HepG2 (cell line): ENCODE data around the gene SLC35B2. TPM values are rescaled to one million over a fixed set of nuclear protein-coding genes. Genes with fewer than 3 reads are reported as not detected.

Source experiments
- BCL6 ChIP-seq: IDR thresholded peaks from 2 replicates; pipeline ENCODE4 v1.6.1; 2016; ENCODE audit warnings: missing genetic modification reagents, missing compliant biosample characterization
- FLYWCH1 ChIP-seq: sonication (generic); formaldehyde crosslinking; IDR thresholded peaks from 2 replicates; pipeline ENCODE4 v1.8.1; 2023; ENCODE audit warnings: mild to moderate bottlenecking, missing genetic modification reagents
- JDP2 ChIP-seq: sonication (generic); formaldehyde crosslinking; IDR thresholded peaks from 2 replicates; pipeline ENCODE4 v1.8.1; 2022; ENCODE audit warnings: missing genetic modification reagents, borderline replicate concordance
- MAFF ChIP-seq: IDR thresholded peaks from 2 replicates; pipeline ENCODE4 v1.6.1; 2011; ENCODE audit warnings: low read depth, low read length, improper control_type of control experiment
- MED8 ChIP-seq: sonication (generic); formaldehyde crosslinking; IDR thresholded peaks from 2 replicates; pipeline ENCODE4 v1.8.1; 2023; ENCODE audit warnings: mild to moderate bottlenecking, missing genetic modification reagents; ENCODE audit not compliant: insufficient replicate concordance
- NCOA1 ChIP-seq: sonication (generic); formaldehyde crosslinking; IDR thresholded peaks from 2 replicates; pipeline ENCODE4 v1.9.0; 2021; ENCODE audit warnings: missing genetic modification reagents
- NR1H2 ChIP-seq: sonication (generic); formaldehyde crosslinking; IDR thresholded peaks from 2 replicates; pipeline ENCODE4 v1.8.1; 2022; ENCODE audit warnings: low read depth, missing genetic modification reagents, borderline replicate concordance
- POLR2AphosphoS5 ChIP-seq: IDR thresholded peaks from 2 replicates; pipeline ENCODE4 v1.6.1; 2012; ENCODE audit warnings: low read depth, low read length
- RELA ChIP-seq: sonication (generic); formaldehyde crosslinking; IDR thresholded peaks from 2 replicates; pipeline ENCODE4 v1.4.0; 2020; ENCODE audit warnings: missing genetic modification reagents
- REXO4 ChIP-seq: sonication (generic); formaldehyde crosslinking; IDR thresholded peaks from 2 replicates; pipeline ENCODE4 v1.8.0; 2022; ENCODE audit warnings: missing genetic modification reagents, mild to moderate bottlenecking, borderline replicate concordance
- SIN3A ChIP-seq: IDR thresholded peaks from 2 replicates; pipeline ENCODE4 v1.6.1; 2011; ENCODE audit warnings: low read depth, mild to moderate bottlenecking, control low read depth, low read length, borderline replicate concordance
- SMARCC2 ChIP-seq: fragments of 450-650 bp; IDR thresholded peaks from 2 replicates; pipeline ENCODE4 v1.6.1; 2017; ENCODE audit warnings: antibody characterized with exemption, mild to moderate bottlenecking
- ZBTB3 ChIP-seq: sonication (generic); formaldehyde crosslinking; IDR thresholded peaks from 2 replicates; pipeline ENCODE4 v1.4.0; 2020; ENCODE audit warnings: low read depth, mild to moderate bottlenecking, moderate library complexity, missing genetic modification reagents, borderline replicate concordance
- ZFP62 ChIP-seq: sonication (generic); formaldehyde crosslinking; IDR thresholded peaks from 2 replicates; pipeline ENCODE4 v1.4.0; 2020; ENCODE audit warnings: missing genetic modification reagents
- ZNF124 ChIP-seq: sonication (generic); formaldehyde crosslinking; IDR thresholded peaks from 2 replicates; pipeline ENCODE4 v1.4.0; 2020; ENCODE audit warnings: missing genetic modification reagents
- ZNF232 ChIP-seq: sonication (generic); formaldehyde crosslinking; IDR thresholded peaks from 2 replicates; pipeline ENCODE4 v1.4.0; 2020; ENCODE audit warnings: missing genetic modification reagents, borderline replicate concordance
- ZNF235 ChIP-seq: sonication (generic); formaldehyde crosslinking; IDR thresholded peaks from 2 replicates; pipeline ENCODE4 v1.8.1; 2023; ENCODE audit warnings: mild to moderate bottlenecking, missing genetic modification reagents, borderline replicate concordance
- ZNF343 ChIP-seq: sonication (generic); formaldehyde crosslinking; IDR thresholded peaks from 2 replicates; pipeline ENCODE4 v1.4.0; 2020; ENCODE audit warnings: mild to moderate bottlenecking, missing genetic modification reagents
- ZNF501 ChIP-seq: sonication (generic); formaldehyde crosslinking; IDR thresholded peaks from 2 replicates; pipeline ENCODE4 v1.5.1; 2020; ENCODE audit warnings: mild to moderate bottlenecking, moderate library complexity, missing genetic modification reagents
- ZNF816 ChIP-seq: sonication (generic); formaldehyde crosslinking; IDR thresholded peaks from 2 replicates; pipeline ENCODE4 v1.8.0; 2022; ENCODE audit warnings: missing genetic modification reagents, mild to moderate bottlenecking, borderline replicate concordance
- polyA plus RNA-seq, 8 experiments: library from polyadenylated mRNA; depleted of rRNA in 3 of 8; stranded (reverse) in 7 of 8; unstranded in 1 of 8; fragments of >200 nt; fragmentation: Illumina TruSeq in 4 of 8; extraction: Trizol in 4 of 8; gene quantifications; 2 replicates each; pipeline versions ENCODE4 v1.2.1 to v1.2.3, GENCODE V29; 2011 to 2016; ENCODE audit warnings: low read depth in 4 of 8, missing spikeins in 1 of 8, mixed read lengths in 1 of 8; ENCODE audit not compliant: insufficient read depth in 1 of 8
- total RNA-seq, 5 experiments: library from RNA; depleted of rRNA; stranded (reverse); fragments of >200 nt; fragmentation: Illumina TruSeq; extraction: Trizol; gene quantifications; 2 replicates each; pipeline ENCODE4 v1.2.3, GENCODE V29; 2016; ENCODE audit warnings: low read depth in 1 of 5
- TF ChIP-seq, protein P1 (sequence below): IDR thresholded peaks from 2 replicates; pipeline ENCODE4 v1.6.1; 2016
- TF ChIP-seq, protein P2 (sequence below): sonication (generic); formaldehyde crosslinking; IDR thresholded peaks from 2 replicates; pipeline ENCODE4 v1.4.0; 2020; ENCODE audit warnings: mild to moderate bottlenecking, low read depth, missing genetic modification reagents
- TF ChIP-seq, protein P3 (sequence below): sonication (generic); formaldehyde crosslinking; conservative IDR thresholded peaks from 2 replicates; pipeline ENCODE4 v1.8.0; 2022; ENCODE audit warnings: low read depth, missing genetic modification reagents
- TF ChIP-seq, protein P4 (sequence below): sonication (generic); formaldehyde crosslinking; IDR thresholded peaks from 2 replicates; pipeline ENCODE4 v1.5.0; 2020; ENCODE audit warnings: missing genetic modification reagents
- TF ChIP-seq, protein P5 (sequence below): sonication (generic); formaldehyde crosslinking; IDR thresholded peaks from 2 replicates; pipeline ENCODE4 v1.8.1; 2023; ENCODE audit warnings: missing genetic modification reagents, mild to moderate bottlenecking, borderline replicate concordance
- TF ChIP-seq, protein P6 (sequence below): sonication (generic); formaldehyde crosslinking; IDR thresholded peaks from 2 replicates; pipeline ENCODE4 v1.8.0; 2022; ENCODE audit warnings: missing genetic modification reagents, mild to moderate bottlenecking, borderline replicate concordance

SLC35B2 gene
- total and polyA plus RNA-seq, 2 of the 13 experiments (the other 11 are each of a cell fraction or from before 2014, with no cell fraction given): 61.1 to 148 TPM

DNA sequence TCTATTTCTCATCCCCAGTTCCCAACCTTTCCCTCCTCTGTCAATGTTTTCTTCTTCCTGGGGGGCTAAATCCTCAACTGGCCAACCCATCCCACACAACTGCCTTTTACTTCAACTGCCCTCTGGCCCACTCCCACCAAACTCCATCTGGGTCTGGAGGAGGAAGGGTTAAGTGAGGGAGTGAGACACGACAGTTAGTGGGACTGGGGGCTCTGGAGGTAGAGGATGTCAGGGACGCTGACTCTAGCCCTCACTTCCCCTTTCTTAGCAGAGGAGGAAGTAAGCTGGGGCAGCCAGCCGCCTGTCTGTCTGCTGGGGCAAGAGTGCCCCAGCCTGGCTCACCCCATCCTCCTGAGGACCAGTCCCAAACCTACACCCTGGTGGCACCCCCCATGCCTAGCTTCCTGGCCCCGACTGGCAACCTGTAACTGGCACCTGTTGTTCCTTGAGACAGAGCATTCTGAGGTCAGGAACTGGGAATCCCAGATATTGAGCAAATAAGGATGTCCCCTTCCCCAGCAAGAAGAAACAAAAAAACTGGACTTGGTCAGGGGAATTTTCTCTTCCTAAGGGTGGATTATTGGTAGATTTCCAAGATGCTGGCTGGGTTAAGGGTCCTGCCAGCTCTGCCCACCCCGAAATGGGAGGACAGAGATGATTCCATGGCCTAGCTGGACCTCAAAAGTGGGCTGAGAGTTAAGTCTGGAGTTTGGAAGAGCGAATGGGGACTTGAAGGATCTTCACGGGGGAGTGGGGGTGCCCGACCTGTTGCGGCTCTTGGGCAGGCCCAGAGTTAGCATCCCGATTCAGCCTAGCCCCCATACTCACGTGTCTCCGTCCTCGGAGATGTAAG is 7.1 kb upstream of the SLC35B2 start (continued):
- TF ChIP-seq, protein P1, sequence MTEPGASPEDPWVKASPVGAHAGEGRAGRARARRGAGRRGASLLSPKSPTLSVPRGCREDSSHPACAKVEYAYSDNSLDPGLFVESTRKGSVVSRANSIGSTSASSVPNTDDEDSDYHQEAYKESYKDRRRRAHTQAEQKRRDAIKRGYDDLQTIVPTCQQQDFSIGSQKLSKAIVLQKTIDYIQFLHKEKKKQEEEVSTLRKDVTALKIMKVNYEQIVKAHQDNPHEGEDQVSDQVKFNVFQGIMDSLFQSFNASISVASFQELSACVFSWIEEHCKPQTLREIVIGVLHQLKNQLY (CRISPR knock-in tag): no peak
- TF ChIP-seq MED8 (CRISPR knock-in tag) (no peak), SMARCC2 (no peak), ZFP62 (CRISPR knock-in tag) (no peak), ZNF501 (CRISPR knock-in tag) (no peak), ZNF124 (no peak), BCL6 (no peak), POLR2AphosphoS5 (no peak), FLYWCH1 (CRISPR knock-in tag) (no peak), NCOA1 (no peak), RELA (no peak), ZNF235 (CRISPR knock-in tag) (peak; percentile 66; the same call in 1 of the 2 replicates), ZNF232 (CRISPR knock-in tag) (no peak), MAFF (no peak), REXO4 (CRISPR knock-in tag) (0 out of 2 replicates have a peak, but pooled peaks have one; percentile 13), NR1H2 (no peak), ZNF816 (CRISPR knock-in tag) (no peak), ZBTB3 (CRISPR knock-in tag) (no peak), JDP2 (no peak), SIN3A (no peak), ZNF343 (CRISPR knock-in tag) (no peak)
- TF ChIP-seq, protein P2, sequence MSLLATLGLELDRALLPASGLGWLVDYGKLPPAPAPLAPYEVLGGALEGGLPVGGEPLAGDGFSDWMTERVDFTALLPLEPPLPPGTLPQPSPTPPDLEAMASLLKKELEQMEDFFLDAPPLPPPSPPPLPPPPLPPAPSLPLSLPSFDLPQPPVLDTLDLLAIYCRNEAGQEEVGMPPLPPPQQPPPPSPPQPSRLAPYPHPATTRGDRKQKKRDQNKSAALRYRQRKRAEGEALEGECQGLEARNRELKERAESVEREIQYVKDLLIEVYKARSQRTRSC: no peak
- TF ChIP-seq, protein P3, sequence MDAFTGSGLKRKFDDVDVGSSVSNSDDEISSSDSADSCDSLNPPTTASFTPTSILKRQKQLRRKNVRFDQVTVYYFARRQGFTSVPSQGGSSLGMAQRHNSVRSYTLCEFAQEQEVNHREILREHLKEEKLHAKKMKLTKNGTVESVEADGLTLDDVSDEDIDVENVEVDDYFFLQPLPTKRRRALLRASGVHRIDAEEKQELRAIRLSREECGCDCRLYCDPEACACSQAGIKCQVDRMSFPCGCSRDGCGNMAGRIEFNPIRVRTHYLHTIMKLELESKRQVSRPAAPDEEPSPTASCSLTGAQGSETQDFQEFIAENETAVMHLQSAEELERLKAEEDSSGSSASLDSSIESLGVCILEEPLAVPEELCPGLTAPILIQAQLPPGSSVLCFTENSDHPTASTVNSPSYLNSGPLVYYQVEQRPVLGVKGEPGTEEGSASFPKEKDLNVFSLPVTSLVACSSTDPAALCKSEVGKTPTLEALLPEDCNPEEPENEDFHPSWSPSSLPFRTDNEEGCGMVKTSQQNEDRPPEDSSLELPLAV: no peak
- TF ChIP-seq, protein P4, sequence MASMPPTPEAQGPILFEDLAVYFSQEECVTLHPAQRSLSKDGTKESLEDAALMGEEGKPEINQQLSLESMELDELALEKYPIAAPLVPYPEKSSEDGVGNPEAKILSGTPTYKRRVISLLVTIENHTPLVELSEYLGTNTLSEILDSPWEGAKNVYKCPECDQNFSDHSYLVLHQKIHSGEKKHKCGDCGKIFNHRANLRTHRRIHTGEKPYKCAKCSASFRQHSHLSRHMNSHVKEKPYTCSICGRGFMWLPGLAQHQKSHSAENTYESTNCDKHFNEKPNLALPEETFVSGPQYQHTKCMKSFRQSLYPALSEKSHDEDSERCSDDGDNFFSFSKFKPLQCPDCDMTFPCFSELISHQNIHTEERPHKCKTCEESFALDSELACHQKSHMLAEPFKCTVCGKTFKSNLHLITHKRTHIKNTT (CRISPR knock-in tag): no peak
- TF ChIP-seq, protein P5, sequence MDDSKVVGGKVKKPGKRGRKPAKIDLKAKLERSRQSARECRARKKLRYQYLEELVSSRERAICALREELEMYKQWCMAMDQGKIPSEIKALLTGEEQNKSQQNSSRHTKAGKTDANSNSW: no peak
- TF ChIP-seq, protein P6, sequence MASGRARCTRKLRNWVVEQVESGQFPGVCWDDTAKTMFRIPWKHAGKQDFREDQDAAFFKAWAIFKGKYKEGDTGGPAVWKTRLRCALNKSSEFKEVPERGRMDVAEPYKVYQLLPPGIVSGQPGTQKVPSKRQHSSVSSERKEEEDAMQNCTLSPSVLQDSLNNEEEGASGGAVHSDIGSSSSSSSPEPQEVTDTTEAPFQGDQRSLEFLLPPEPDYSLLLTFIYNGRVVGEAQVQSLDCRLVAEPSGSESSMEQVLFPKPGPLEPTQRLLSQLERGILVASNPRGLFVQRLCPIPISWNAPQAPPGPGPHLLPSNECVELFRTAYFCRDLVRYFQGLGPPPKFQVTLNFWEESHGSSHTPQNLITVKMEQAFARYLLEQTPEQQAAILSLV (CRISPR knock-in tag): 0 out of 2 replicates have a peak, but pooled peaks have one; percentile 18
